Measurements from ENCODE around the gene CXCL12.

CXCL12 gene

GRCh38 chr10:44382131-44382858, 2.6 kb downstream of the CXCL12 start:
- no peak for TF ChIP-seq EP300 (IDR thresholded peaks at IDR 0.05; ENCODE audit: borderline replicate concordance)
- TF ChIP-seq TCF12 (IDR thresholded peaks at IDR 0.05; ENCODE audit: low read depth): no peak
- TF ChIP-seq CREB1 (IDR thresholded peaks at IDR 0.05; ENCODE audit: low read depth): no peak
- TF ChIP-seq, protein P1, sequence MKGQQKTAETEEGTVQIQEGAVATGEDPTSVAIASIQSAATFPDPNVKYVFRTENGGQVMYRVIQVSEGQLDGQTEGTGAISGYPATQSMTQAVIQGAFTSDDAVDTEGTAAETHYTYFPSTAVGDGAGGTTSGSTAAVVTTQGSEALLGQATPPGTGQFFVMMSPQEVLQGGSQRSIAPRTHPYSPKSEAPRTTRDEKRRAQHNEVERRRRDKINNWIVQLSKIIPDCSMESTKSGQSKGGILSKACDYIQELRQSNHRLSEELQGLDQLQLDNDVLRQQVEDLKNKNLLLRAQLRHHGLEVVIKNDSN (IDR thresholded peaks at IDR 0.05): no peak
- TF ChIP-seq, protein P2, sequence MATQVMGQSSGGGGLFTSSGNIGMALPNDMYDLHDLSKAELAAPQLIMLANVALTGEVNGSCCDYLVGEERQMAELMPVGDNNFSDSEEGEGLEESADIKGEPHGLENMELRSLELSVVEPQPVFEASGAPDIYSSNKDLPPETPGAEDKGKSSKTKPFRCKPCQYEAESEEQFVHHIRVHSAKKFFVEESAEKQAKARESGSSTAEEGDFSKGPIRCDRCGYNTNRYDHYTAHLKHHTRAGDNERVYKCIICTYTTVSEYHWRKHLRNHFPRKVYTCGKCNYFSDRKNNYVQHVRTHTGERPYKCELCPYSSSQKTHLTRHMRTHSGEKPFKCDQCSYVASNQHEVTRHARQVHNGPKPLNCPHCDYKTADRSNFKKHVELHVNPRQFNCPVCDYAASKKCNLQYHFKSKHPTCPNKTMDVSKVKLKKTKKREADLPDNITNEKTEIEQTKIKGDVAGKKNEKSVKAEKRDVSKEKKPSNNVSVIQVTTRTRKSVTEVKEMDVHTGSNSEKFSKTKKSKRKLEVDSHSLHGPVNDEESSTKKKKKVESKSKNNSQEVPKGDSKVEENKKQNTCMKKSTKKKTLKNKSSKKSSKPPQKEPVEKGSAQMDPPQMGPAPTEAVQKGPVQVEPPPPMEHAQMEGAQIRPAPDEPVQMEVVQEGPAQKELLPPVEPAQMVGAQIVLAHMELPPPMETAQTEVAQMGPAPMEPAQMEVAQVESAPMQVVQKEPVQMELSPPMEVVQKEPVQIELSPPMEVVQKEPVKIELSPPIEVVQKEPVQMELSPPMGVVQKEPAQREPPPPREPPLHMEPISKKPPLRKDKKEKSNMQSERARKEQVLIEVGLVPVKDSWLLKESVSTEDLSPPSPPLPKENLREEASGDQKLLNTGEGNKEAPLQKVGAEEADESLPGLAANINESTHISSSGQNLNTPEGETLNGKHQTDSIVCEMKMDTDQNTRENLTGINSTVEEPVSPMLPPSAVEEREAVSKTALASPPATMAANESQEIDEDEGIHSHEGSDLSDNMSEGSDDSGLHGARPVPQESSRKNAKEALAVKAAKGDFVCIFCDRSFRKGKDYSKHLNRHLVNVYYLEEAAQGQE (IDR thresholded peaks at IDR 0.05; ENCODE audit: low read depth): no peak
- no peak for TF ChIP-seq TEAD4 (IDR thresholded peaks at IDR 0.05)
- TF ChIP-seq FOXM1 (IDR thresholded peaks at IDR 0.05; ENCODE audit: borderline replicate concordance, low read depth): no peak
- TF ChIP-seq NFIC (IDR thresholded peaks at IDR 0.05): no peak
- no peak for TF ChIP-seq MAX (IDR thresholded peaks at IDR 0.05)
- no peak for TF ChIP-seq YY1 (IDR thresholded peaks at IDR 0.05; ENCODE audit: low read depth)
- no peak for TF ChIP-seq TAF1 (IDR thresholded peaks at IDR 0.05; ENCODE audit: low read depth)
- no peak for TF ChIP-seq ZBTB7A (IDR thresholded peaks at IDR 0.05; ENCODE audit: low read depth)
- no peak for TF ChIP-seq CEBPB (IDR thresholded peaks at IDR 0.05)
- no peak for TF ChIP-seq RAD21 (IDR thresholded peaks at IDR 0.05; ENCODE audit: low read depth)

DNA sequence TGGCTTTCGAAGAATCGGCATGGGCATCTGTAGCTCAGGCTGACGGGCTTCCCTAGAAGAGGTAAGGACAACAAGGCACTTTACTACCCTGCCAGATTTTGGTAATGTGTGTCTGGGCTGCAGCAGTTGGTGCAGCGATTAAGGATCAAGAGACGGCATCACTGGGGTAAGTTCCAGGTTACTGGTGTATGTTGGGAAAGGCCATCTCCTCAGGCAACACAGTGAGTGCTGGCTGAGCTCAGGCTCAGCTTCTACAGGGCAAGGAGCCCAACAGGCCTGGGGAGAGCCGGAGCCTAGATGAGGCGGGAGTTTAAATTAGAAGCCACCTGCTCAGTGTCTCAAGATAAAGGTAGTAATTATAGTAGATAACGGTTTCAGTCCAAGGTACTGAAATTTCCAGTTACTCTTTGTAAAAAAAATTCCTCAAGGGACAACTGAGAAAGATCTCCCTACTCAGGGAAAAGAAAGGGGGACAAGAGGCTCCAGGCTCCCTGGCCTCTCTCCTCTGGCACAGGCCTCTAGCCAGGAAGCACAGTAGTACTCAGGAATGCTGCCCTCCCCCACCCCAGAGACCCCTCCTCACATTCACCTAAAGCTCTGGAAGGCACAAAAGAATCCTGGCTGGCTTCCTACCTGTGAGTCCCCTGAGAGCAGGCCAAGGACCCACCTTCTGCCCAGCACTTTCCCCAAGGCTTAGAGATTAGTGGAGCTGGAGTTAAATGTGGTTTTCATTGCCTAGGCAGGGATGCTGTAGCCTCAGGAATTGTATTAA, 3.9 kb downstream of the CXCL12 start:
- TF ChIP-seq, protein P2 (IDR thresholded peaks at IDR 0.05; ENCODE audit: low read depth): no peak
- no peak for TF ChIP-seq ZBTB7A (IDR thresholded peaks at IDR 0.05; ENCODE audit: low read depth)
- no peak for TF ChIP-seq NFIC (IDR thresholded peaks at IDR 0.05)
- no peak for TF ChIP-seq RAD21 (IDR thresholded peaks at IDR 0.05; ENCODE audit: low read depth)
- TF ChIP-seq MAX (IDR thresholded peaks at IDR 0.05): no peak
- TF ChIP-seq FOXM1 (IDR thresholded peaks at IDR 0.05; ENCODE audit: borderline replicate concordance, low read depth): no peak
- no peak for TF ChIP-seq EP300 (IDR thresholded peaks at IDR 0.05; ENCODE audit: borderline replicate concordance)
- no peak for TF ChIP-seq TEAD4 (IDR thresholded peaks at IDR 0.05)
- TF ChIP-seq, protein P1 (IDR thresholded peaks at IDR 0.05): no peak
- TF ChIP-seq YY1 (IDR thresholded peaks at IDR 0.05; ENCODE audit: low read depth): no peak
- no peak for TF ChIP-seq TCF12 (IDR thresholded peaks at IDR 0.05; ENCODE audit: low read depth)
- no peak for TF ChIP-seq EGR1 (IDR thresholded peaks at IDR 0.05)
- no peak for TF ChIP-seq CREB1 (IDR thresholded peaks at IDR 0.05; ENCODE audit: low read depth)
- no peak for TF ChIP-seq TAF1 (IDR thresholded peaks at IDR 0.05; ENCODE audit: low read depth)
- TF ChIP-seq CEBPB (IDR thresholded peaks at IDR 0.05): no peak

- TF ChIP-seq EP300 (IDR thresholded peaks at IDR 0.05; ENCODE audit: borderline replicate concordance) (no peak), TCF12 (IDR thresholded peaks at IDR 0.05; ENCODE audit: low read depth) (no peak), TEAD4 (IDR thresholded peaks at IDR 0.05) (no peak), RAD21 (IDR thresholded peaks at IDR 0.05; ENCODE audit: low read depth) (no peak), EGR1 (IDR thresholded peaks at IDR 0.05) (no peak), FOXM1 (IDR thresholded peaks at IDR 0.05; ENCODE audit: borderline replicate concordance, low read depth) (no peak), ZBTB7A (IDR thresholded peaks at IDR 0.05; ENCODE audit: low read depth) (no peak), NFIC (IDR thresholded peaks at IDR 0.05) (no peak), CREB1 (IDR thresholded peaks at IDR 0.05; ENCODE audit: low read depth) (no peak), CEBPB (IDR thresholded peaks at IDR 0.05) (no peak), YY1 (IDR thresholded peaks at IDR 0.05; ENCODE audit: low read depth) (no peak), TAF1 (IDR thresholded peaks at IDR 0.05; ENCODE audit: low read depth) (no peak), MAX (IDR thresholded peaks at IDR 0.05) (no peak)
- TF ChIP-seq, protein P2 (IDR thresholded peaks at IDR 0.05; ENCODE audit: low read depth): no peak
- TF ChIP-seq, protein P1 (IDR thresholded peaks at IDR 0.05): no peak
Observed at GRCh38 chr10:44379907-44380306, 5.0 kb downstream of the CXCL12 start.
